Gastrocnemius medialis (tissue), 4 donors: ENCODE data around the gene MESP1.

ENCODE experiments used
- CTCF ChIP-seq, 5 experiments: fragments of 450-650 bp in 3 of 5; fragments of 200-600 bp in 2 of 5; sonication (generic) in 2 of 5; IDR thresholded peaks in 4 of 5; conservative IDR thresholded peaks in 1 of 5; 1 replicate in 4 of 5; 2 replicates in 1 of 5; pipeline ENCODE4 v1.5.1; 2016 to 2019; ENCODE audit warnings: antibody characterized with exemption in 5 of 5, mild to moderate bottlenecking in 3 of 5, moderate library complexity in 3 of 5
- POLR2A ChIP-seq, 2 donors: fragments of 450-650 bp; IDR thresholded peaks; one replicate each; pipeline ENCODE4 v1.6.1; 2017; ENCODE audit warnings: antibody characterized with exemption in 2 of 2, mild to moderate bottlenecking in 2 of 2, moderate library complexity in 2 of 2

DNA sequence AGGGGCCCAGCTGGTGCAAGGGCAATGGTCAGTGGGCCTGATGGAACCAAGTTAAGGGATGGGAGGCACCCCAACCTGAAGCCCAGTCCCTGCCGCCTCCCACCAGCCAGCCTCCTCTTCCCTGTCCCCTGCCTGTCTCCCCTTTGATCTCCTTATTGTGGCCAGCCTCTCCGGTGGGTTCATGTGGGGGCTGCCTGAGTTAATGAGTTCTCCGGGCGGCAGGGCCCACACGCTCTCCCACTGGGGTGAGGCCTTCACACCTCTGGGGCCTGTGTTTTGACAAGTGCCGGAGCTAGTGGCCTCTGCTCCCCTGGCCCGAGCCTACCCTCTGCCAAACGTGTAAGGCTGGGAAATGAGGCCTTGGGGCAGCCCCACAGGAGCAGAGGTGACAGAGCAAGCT, 7.2 kb upstream of the MESP1 start:
- TF ChIP-seq CTCF (IDR thresholded peaks at IDR 0.05 in 4 of 5, conservative IDR thresholded peaks at IDR 0.05 in 1 of 5): no peak
- no peak for TF ChIP-seq POLR2A (IDR thresholded peaks at IDR 0.05)
